Stomach (tissue), 4 donors: ENCODE measurements around the gene HLA-DPB1.

ENCODE experiments used
- CTCF ChIP-seq, 7 experiments: fragments of 450-650 bp in 4 of 7; fragments of 200-600 bp in 3 of 7; sonication (generic) in 3 of 7; IDR thresholded peaks; one replicate each; pipeline ENCODE4 v1.5.1; 2016 to 2019; ENCODE audit warnings: antibody characterized with exemption in 7 of 7, control low read depth in 2 of 7, mild to moderate bottlenecking in 1 of 7
- EP300 ChIP-seq: sonication (generic); formaldehyde crosslinking; IDR thresholded peaks from one replicate; pipeline ENCODE4 v1.6.1; 2017; ENCODE audit warnings: antibody characterized with exemption
- POLR2AphosphoS5 ChIP-seq, 3 donors: sonication (generic); formaldehyde crosslinking; IDR thresholded peaks; one replicate each; pipeline ENCODE4 v1.6.1; 2016; ENCODE audit warnings: antibody characterized with exemption in 3 of 3

GRCh38 chr6:33073431-33073871 lies 2.3 kb upstream of the HLA-DPB1 start, which contains the start of gene HLA-DPA1:
- no peak for TF ChIP-seq CTCF (IDR thresholded peaks at IDR 0.05)
- TF ChIP-seq EP300 = no peak
- peak in 2 of 3 donors; percentile 57 to 94 for TF ChIP-seq POLR2AphosphoS5 (IDR thresholded peaks at IDR 0.05)
